ENCODE results near the gene TMEM164. TPM values are rescaled to one million over a fixed set of nuclear protein-coding genes. Genes with fewer than 3 reads are reported as not detected.

The TMEM164 gene
- polyA plus RNA-seq, 3 donors: 11.5 to 29.3 (median 12.7) TPM

DNA sequence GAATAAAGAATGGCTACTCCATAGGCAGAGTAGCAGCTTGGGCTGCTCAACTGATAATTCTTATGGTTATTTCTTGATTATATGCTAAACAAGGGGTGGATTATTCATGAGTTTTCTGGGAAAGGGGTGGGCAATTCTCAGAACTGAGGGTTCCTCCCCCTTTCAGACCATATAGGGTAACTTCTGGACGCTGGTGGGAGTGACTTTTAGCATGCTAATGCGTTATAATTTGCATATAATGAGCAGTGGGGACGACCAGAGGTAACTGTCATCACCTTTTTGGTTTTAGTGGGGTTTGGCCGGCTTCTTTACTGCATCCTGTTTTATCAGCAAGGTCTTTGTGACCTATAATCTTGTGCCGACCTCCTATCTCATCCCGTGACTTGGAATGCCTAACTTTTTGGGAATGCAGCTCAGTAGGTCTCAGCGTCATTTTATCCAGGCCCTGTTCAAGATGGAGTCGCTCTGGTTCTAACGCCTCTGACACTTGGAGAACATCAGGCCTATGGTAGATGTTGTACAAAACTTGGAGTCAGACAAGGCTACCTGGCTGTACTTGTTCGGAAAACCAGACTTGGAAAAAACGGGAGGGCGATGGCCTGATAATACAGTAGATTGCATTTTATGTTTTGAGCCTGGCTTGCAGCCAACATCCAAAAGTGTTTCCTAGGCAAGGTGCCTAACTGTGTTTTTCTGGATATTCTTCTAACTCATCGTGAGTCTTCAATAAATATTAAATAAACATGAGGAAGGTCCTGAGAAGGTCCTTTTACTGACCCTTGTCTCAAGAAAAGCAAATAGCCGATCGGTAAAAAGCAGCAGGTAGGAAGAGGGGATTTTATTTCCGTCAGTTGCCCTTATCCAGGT lies 1.8 kb upstream of the TMEM164 start:
- no peak overlapping the region for H3K27ac ChIP-seq (ENCODE audit: low read depth, low read length)
- WGBS, 3 donors: 67 to 90% (median 70%) methylated on average over 16 of the region's 16 CpGs

DNA sequence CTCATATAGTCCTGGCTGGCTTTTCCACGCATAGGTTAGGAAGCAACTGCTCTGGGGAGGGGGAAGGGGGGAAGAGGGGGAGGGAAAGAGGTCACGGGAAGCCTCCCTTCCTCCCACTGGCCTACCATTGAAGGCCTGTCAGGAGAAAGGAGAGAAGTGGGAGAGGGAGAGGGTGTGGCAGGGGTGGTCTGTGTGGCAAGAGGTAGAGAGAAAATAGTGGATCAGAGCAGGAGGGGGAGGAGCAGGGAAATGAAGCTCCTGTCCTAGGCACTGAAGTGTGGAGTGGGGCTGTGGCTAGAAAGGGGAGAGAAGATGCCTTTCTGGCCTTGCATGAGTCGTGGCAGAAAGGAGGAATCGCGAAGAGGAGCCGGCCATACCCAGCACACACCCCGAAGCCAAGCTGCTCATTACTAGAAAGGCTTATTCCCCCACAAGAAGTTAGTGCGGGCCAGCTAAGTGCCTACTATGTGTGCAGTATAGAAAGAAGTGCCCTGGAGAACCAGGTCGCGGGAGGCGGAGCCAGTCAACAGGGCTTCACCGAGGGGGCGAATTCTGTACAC lies 1.1 kb upstream of the TMEM164 start:
- 10 to 34% (median 13%) methylated on average over 10 to 13 of the region's 13 CpGs for WGBS, 3 donors
- no peak overlapping the region for H3K27ac ChIP-seq (ENCODE audit: low read depth, low read length)

DNA sequence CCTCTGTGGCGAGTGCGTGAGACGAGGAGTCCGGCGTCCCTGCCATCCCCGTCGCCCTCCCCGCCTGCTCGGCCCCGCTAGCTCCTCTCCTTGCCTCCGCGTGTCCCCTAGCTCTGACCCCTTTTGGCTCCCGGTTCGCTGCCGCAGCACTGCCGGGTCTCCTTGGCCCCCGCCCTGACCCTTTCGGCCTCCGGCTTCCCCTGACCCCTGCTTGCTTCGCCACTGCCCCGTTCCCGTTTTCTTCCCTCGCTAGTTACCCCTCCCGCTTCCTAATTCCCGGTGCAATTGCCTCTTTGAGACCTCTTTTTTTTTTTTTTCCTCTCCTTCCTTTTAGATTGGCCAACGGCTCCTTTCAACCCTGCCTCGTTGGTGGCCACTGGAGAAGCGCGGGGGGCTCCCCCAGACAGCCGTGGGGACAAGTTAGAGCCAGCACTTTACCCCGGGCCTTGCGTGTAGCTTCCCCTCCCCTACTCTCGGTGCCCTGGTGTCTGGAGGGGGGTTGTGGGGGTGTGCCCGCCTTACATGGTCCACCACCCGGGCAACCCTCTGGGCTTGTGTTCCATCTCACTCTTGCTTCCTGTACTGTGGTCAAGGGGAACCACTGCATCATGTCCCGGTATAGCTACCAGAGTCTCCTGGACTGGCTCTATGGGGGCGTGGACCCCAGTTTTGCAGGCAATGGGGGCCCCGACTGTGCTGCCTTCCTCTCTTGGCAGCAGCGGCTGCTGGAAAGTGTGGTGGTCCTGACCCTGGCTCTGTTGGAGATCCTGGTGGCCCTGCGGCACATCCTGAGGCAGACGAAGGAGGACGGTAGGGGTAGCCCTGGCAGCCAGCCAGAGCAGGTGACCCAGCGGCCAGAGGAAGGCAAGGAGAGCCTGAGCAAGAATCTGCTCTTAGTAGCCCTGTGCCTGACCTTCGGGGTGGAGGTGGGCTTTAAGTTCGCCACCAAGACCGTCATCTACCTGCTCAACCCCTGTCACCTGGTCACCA lies 548 bp downstream of the TMEM164 start:
- H3K27ac ChIP-seq (ENCODE audit: low read depth, low read length): peak overlapping the region; percentile 55
- WGBS, 3 donors: 13 to 41% (median 16%) methylated on average over 17 to 44 of the region's 46 CpGs

DNA sequence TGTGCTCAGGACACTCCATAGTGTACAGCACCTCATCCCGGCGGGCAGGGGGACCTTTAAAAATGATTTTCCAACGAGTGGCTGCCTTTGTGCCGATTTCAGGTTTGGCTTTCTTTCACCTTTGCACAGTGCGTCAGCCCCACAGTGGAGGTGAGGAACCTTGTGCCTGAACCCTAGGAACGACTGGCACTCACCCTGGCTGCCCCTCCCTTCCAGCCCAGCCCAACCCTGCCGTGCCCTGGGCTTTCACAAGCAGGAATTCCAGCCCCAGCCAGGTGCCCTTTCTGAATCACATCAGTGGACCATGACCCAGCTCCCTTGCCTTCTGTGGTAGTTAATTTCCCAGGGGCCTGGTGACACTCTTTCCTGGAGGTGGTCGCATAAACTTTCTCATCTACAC lies 1.3 kb downstream of the TMEM164 start:
- WGBS, 3 donors: 46 to 70% (median 61%) methylated on average over 8 of the region's 8 CpGs
- no peak overlapping the region for H3K27ac ChIP-seq (ENCODE audit: low read depth, low read length)

DNA sequence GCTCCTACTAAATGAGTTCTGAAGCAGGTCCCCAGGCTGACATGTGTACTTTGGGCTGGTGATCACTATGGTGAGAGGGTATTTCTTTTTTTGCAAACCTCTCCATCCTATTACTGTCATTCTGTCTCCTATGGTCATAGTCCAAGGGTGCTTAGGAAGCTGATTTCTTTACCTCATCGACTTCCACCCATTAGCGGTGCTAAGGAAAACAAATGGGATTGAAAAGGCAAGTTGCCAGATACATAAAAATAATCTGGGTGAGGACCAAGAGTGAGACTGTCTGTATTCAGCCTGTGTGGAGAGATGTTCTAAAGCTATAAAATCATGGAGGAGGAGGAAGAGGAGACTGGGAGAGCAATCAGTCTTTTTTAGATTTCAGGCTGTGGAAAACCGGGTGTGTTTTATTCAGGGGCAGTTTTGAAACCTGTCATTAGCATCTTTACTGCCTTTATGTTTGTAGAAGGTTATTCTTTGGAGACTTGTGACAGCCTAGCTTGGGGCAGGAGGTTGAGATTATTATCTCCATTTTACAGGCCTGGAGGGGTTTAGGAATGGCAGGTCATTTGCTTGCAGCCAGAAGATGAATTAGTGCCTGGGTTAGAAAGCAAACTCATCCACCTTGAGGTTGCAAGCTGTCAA lies 1.9 kb downstream of the TMEM164 start:
- WGBS, 3 donors: 41 to 52% (median 50%) methylated on average over 3 of the region's 3 CpGs
- no peak overlapping the region for H3K27ac ChIP-seq (ENCODE audit: low read depth, low read length)

DNA sequence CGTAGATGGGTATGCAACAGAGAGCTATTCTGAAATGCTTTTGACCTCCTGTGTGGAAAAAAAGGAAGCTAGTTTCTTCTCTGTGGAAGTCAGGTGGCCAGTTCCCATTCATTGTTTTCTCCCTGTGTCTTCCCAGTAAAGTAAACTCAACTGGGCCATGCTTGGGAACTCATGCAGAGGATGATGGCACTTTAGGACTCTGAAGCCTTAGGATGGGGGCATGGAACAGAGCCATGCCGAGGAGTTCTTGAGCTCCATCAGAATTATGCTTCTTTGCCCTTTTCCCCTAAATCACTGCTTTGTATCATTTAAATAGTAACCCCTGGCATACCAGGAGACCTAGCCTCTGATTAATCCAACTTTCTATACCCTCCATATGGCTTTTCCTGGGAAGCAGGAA lies 3.2 kb downstream of the TMEM164 start:
- H3K27ac ChIP-seq (ENCODE audit: low read depth, low read length): no peak overlapping the region
- WGBS, 3 donors: 70 to 84% (median 79%) methylated on average over 2 of the region's 2 CpGs

DNA sequence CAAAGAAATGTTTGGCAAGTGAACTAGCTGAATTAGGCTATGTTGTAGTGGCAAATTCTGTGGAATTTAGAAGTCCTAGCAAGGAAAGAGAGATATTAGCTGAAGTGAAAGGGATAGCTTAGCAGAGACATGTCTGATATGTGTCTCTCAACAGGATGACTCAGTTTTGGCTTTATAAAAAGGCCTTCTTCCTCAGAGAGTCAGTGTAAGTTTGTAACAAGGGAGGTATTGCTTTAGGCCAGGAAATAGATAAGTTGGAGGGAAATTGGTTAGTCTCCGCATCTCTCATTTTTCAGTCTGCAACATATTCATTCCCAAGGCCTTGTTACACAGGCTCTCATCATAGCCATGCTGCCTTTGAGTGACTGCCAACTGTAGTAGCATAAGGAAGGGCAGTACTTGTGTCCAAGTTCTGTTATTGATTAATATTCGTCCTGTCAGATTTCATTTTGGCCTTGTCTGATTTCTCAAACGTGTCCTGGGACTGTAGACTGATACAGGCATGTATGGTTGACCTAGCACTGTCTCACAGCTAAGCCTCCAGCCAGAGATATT lies 4.0 kb downstream of the TMEM164 start:
- no peak overlapping the region for H3K27ac ChIP-seq (ENCODE audit: low read depth, low read length)

DNA sequence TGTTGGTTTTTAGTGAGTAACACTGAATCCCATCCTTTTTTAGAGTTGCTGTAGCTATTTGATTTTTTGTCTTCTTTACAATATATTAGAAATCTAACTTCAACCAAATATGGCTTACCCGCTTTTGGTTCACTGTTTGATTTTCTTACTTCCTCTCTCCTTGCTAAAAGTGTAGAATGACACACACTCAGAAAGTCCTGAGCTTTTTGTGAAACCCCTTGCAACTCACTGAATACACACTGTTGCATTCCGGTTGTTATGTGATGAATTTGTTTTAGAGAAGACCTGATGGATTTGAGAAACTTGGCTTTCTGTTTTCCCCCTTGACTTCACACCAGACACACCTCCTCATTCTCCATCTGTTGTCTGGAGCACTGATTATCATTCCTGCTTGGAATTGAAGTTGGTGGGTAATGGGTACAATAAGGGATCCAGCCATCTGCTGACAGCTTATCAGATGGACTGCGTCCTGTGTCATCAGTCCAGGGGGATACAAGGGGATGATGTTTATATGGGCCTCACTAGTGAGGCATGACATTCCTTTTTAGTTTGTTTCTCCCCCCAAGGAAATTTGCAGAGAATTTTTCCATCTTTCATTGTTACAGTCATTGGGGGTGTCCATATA lies 5.2 kb downstream of the TMEM164 start:
- no peak overlapping the region for H3K27ac ChIP-seq (ENCODE audit: low read depth, low read length)
- WGBS, 3 donors: 84 to 93% (median 90%) methylated on average over 3 of the region's 3 CpGs

More for the DNA sequence above, 4.0 kb downstream of the TMEM164 start:
- 30 to 77% (median 51%) methylated on average over 3 of the region's 3 CpGs for WGBS, 3 donors

DNA sequence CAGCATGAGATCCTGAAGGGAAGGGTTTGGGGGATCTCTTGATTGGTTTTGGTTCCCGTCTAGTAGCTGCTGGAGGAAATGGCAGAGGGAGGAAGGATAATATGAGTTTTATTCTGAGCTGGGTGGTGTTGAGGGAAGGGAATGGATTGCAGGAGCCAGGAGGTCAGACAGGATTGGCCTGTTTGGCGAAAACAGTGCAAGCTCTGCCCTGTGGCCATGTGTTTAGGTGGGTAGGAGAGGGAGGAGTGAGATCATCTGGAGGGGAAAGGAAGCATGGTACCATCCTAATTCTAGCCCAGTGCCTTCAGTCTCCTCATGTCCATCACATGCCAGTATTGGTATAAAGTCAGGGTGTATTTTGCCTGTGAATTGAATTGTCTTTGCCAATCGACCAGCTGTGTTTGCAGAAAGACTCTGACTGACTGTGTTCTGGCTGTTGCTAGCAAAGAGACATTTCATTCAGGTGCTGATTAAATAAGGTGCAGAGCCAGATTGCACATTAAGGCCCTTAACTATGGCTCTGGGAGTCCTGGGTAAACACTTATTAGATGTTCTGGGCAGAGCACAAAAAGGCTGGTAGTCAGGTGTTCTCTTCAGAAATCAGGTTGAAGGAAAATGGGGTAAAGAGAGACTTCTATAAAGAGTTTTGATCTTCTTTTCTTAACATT lies 10.0 kb downstream of the TMEM164 start:
- WGBS, 3 donors: 43 to 87% (median 60%) methylated on average over 3 of the region's 3 CpGs
- H3K27ac ChIP-seq (ENCODE audit: low read depth, low read length): no peak overlapping the region

DNA sequence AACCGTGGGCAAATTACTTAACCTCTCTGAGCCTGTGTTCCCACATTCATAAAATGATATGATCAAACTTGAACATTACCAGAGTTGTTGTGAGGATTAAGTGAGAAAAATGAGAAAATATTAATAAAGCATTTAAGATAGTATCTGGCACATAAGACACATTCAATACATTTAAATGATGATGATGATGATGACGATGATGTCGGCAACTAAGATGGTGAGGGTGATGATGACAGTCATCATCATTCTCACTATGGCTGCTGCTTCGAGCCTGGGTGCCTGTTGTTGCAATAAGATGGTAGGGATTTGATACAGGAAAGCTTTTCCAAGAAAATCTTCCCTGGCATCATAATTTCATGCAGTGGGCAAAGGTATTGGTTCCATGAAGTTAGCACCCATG lies 11.1 kb downstream of the TMEM164 start:
- 79 to 96% (median 91%) methylated on average over 4 of the region's 4 CpGs for WGBS, 3 donors
- H3K27ac ChIP-seq (ENCODE audit: low read depth, low read length): no peak overlapping the region

DNA sequence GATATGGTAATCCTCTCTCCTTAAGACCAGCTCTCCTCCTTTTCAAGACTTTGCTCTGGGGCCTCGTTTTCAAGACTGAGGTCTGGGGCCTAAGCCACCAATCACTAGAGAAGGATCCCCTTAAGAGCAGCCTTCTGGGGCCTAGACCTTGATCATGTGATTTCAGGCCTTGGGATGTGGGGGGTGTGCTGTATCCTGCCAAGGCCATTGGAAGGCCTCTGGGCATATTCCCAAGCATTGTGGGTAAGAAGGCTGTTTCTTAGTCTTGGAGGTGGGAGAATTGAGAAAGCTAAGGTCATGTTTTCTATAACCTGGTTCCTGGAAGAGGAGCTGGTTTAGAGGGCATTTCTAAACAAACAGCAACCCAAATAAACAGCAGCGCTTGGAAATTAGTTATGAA lies 12.1 kb downstream of the TMEM164 start:
- WGBS, 3 donors: 54 to 75% (median 60%) methylated on average over 2 of the region's 2 CpGs
- H3K27ac ChIP-seq (ENCODE audit: low read depth, low read length): no peak overlapping the region

DNA sequence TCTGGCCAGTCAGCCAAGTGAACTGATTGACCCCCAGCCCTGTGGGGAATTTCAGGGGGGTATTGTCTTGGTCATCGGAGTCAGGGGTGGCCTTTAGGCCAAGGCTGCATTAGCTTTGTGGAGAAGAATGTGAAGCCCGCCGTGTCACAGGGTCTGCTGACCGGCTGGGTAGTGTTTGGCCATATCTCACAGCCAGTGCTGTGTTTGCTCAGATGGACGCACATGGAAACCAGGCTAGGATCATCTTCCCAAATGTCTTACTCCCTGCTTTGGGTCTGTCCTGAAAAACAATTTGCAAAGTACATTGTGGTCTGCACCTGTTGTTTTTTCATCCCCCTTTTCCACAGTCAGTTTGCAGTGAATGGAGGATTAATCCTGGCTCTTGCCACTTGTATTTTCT lies 13.0 kb downstream of the TMEM164 start:
- WGBS, 3 donors: 77 to 90% (median 83%) methylated on average over 5 of the region's 5 CpGs
- H3K27ac ChIP-seq (ENCODE audit: low read depth, low read length): no peak overlapping the region

DNA sequence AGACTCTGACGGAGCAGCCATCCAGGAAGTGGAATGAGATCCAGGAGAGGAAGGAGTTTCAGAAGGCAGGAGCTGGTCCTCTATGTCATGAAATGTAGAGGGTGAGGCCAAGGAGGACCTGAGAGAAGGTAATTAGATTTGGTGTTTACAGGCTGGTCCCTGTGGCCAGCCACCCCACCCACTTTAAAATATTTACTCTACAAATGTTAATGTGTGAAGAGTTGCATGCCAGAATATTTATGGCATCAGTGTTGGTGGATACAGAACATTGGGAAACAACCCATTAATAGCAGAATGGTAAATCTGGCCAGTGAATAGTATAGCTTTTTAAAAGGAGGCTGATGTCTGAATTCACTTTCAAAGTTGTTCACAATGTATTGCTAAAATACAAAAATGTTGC lies 17.6 kb downstream of the TMEM164 start:
- 83 to 100% (median 88%) methylated on average over 1 of the region's 1 CpG for WGBS, 3 donors
- H3K27ac ChIP-seq (ENCODE audit: low read depth, low read length): no peak overlapping the region

DNA sequence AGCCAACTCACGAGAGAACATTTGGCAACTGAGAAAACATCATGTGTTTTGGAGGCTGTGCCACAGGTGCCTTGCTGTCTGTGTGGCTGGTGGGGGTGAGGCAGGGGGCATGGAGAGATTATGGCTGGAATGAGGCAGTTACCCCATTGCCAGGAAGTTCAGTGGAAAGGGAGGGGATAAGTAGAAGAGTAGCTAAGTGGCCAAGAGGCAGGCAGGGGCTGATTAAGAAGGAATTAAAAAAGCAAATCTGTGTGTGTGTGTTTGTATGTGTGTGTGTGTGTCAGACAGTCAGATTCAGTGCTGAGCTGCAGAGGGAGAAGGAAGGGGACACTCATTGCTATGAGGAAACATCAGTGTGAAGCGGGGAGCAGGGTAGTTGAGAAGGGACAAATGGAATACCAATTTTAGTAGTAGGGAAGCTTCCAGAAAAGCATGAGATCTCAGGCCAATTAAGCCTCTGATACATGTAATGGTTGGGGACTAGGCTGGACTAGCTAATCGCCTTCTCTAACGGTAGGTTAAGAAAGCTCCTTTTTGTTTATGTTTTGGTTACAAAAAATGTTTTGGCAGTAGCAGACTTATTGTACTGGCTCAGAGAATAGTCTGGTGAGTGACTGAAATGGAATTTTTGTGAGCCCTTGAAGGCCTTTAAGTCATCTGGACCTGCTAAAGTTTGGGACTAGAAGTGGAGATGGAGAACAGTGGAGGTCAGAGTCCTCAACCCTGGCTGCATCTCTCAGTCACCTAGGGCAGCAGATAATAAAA lies 18.5 kb downstream of the TMEM164 start:
- 61 to 76% (median 63%) methylated on average over 4 of the region's 4 CpGs for WGBS, 3 donors
- H3K27ac ChIP-seq (ENCODE audit: low read depth, low read length): no peak overlapping the region

DNA sequence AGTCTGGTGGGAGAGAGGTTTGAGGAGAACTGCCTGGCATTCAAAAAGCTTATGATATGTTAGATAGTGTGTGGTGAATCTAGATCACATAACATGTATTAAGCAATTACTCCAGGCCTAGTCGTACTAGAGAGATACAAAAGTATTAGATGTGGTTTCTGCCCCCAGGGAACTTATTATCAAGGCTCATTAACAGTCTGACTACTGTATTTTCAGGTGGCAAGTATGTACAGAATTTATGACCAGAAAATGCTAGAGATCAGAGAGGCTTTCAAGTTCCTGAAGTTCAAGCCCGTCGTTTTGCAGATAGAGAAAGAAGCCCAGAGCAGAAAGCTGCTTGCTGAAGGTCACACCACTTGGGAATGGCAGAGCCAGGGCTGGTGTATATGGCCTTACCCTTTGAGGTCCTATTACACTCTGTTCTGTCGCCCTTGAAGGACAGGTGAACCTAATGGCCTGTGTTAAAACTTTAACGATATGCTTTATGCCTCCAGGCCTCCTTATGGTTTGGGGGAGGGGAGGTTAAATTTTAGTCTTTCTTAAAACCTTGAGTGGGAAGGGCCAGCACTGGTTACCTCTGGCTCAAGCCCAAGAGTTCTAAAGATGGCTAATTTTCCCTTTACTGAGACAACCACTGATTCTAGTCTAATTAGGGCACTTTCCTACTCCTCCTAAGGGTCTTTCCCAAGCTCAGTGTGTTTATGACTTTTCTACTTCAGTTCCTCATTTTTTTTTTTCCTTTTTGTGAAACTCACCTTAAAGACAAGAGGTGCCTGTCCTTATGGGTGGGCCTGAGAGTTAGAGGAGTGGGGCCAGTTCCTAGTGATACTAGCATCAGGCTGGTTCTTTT lies 19.9 kb downstream of the TMEM164 start:
- no peak overlapping the region for H3K27ac ChIP-seq (ENCODE audit: low read depth, low read length)
- WGBS, 3 donors: 38 to 72% (median 62%) methylated on average over 5 of the region's 5 CpGs

DNA sequence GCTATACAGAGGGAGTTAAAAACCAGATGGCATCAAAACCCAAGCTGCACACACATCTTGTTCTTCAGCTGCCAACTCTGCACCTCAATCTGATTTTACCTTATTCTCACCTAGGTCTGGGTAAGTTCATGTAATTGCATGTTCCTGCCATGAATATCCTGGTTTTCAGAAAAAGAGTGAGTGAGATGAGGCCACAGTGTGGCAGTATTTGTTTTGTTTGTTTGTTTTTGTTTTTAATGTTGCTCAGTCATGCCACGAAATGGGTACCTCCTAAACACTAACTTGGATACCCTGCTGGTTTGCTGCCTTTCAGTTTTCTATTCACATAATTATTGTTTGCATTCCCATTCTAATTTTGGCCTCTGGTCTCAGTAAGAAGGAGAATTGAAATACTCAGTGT lies 22.5 kb downstream of the TMEM164 start:
- no peak overlapping the region for H3K27ac ChIP-seq (ENCODE audit: low read depth, low read length)
- WGBS, 3 donors: 69 to 94% (median 76%) methylated on average over 1 of the region's 1 CpG

All from adipose tissue (tissue), 3 donors.